ENCODE data around the gene SPEN.
A peak's percentile ranks its signal among the peaks of the same experiment; 100 is the strongest.
"Not testable (repeated sequence)": the region's sequence is repeated elsewhere in the genome, so short reads cannot be mapped to it uniquely, and the experiment has no call there.

The SPEN gene

DNA sequence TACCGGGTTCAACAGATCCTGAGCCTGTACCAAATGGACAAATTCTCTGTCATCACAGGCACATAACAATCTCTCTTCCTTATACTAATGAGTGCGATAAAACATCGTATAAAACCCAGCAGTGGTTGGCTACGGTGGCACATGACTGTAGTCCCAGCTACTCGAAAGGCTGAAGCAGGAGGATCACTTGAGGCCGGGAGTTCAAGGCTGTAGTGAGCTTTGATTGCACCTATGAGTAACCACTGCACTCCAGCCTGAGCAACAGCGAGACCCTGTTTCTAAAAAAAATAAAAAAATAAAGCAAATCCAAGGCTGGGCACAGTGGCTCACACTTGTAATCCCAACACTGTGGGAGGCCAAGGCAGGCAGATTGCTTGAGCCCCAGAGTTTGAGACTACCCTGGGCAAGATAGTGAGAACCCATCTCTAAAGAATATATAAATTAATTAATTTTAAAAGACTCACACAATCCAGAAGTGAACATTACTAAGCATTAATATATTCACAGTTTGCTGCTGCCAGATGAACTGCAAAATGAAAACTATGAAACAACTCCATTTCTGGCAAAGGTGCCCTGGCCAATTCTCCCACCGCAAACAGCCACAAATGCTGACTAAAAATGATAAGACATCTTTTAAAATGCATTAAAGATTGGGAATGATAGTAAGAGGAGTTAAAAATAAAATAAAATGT is 115.3 kb downstream of the SPEN start:
- no peak for DNase-seq

GRCh38 chr1:15963363-15963967 is 116.0 kb downstream of the SPEN start:
- no peak for DNase-seq

- no peak for DNase-seq
Observed at GRCh38 chr1:15963968-15964648, 116.6 kb downstream of the SPEN start.

- peak in 9 of 14 donors; percentile 22 to 64 (median 40) for DNase-seq
Observed at GRCh38 chr1:15965228-15965767, 117.8 kb downstream of the SPEN start.

DNA sequence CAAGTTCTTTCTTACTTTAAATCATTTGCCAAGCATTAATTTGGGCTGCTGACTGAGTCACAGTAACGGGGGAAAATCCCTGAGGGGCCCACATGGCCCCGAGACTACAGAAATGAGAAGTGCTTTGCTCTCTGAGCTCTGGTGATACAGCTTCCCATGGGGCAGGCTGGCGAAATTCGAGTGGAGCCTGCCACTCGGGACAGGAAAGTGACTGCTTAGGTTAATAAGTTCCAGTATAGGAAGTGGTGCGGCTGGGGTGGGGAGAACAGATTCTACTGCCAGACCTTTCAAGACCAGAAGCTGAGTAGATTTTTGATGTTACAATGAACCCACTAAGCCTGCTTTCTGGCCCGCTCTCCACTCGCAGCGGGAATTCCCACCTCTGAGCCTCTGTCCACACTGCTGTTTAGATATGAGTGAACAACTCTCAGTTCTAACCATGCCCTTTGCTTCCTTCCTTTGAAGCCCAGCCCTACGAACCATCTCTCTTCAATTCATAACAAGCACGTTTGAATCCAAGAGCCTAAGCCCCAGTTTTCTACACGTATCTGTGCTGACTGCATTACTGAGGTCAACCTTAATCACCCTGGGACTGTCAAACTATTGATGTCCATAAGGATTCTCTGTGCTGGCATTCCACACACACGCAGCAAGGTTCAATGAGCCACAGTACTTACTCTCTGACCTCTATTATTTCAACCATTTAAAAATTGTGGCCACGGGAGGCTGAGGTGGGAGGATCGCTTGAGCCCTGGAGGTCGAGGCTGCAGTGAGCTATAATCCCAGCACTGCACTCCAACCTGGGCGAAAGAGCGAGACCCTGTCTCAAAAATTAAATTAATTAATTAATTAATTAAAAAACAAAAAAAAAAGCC is 118.8 kb downstream of the SPEN start:
- DNase-seq, result peak in 7 of 14 donors; percentile 19 to 59 (median 40)

DNA sequence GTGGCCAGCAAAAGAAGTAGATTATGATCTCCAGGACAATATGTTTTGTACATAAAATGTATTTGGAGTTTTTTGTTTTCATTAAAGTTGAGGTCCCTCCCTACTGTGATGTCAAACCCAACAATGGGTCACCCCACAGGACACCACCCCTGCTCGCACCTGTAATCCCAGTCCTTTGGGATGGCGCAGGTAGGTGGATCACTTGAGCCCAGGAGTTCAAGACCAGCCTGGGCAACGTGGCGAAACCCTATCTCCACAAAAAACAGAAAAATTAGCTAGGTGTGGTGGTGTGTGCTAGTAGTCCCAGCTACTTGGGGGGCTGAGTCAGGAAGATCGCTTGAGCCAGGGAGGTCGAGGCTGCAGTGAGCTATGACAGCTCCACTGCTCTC is 119.4 kb downstream of the SPEN start:
- no peak for DNase-seq

DNA sequence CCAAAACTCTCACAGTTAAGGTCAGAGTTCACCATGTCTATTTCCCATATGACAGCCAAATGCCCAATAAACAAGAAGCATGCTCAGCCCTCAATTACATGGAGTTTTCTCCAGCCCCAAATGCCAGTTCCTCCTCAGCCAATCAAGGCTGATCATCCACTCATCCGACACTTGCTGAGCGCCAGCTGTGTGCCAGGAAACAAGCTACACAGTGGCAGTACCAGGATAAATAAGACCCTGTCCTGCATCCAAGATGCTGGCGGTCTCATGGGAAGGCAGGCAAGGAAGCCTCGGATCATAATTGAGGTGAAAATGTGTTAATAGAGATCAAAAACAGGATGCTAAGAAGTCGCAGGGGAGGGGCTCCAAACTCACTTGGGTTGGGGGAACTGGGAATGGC is 120.7 kb downstream of the SPEN start:
- DNase-seq, result peak in 1 of 14 donors; percentile 36

DNA sequence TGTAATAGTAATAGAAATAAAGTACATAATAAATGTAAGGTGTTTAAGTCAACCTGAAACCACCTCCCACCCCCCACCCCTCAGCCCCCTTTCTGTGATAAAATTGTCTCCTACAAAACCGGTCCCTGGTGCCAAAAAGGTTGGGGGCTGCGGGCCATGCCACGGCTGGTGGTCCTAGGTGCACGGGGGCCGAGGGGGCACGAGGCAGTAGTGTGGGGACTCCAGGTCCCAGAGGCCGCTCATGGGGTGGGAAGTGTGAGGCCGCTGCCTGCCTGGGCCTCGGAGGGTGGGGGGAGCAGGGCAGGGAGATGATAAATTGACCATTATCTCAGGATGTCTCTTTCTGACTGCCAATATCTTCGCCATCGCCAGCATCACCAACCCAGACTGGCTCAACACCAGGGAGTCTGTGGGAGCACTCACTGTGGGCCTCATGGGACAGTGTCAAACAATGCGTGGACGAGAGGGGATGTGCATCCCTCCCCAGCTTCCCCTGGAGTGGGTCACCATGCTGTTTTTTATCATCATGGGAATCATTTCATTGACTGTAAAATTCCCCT is 121.9 kb downstream of the SPEN start:
- DNase-seq, result no peak

DNA sequence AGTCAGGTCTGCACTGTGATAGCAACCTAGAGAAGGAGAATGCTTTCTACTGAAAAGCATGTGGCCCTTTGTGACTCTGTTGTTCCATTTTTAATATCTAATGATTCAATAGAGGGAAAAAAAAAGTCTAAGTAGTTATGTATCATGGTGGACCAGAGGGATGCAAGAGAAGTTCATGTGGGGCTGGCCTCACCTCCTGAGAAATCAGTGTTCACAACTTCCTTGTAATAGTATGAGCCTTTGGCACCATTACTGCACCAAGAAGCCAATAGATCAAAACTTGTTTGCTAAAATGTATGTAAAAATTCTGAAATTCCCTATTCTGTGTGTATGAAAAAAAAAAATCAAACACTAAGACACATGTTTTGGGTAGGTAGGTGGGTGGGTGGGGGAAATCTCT is 123.4 kb downstream of the SPEN start:
- DNase-seq, result no peak

DNA sequence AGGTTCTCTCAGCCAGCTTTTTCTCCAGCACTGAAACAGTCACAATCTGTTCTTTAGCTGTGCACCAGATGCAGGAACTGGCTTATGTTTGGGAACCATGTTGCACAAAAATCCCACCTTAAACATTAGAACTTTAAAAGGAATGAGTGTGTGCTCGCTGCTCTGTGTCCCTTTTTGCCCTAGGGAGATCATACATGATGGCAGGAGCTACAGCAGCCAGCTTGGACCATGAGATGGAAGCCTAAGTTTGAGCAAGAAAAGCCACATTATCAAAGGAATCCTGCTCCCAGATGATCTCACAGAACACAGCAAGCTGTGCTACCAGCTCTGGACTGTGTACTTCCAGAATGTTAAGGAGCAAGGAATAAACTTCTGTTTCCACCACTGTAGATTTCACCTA is 124.9 kb downstream of the SPEN start:
- DNase-seq, result no peak

DNA sequence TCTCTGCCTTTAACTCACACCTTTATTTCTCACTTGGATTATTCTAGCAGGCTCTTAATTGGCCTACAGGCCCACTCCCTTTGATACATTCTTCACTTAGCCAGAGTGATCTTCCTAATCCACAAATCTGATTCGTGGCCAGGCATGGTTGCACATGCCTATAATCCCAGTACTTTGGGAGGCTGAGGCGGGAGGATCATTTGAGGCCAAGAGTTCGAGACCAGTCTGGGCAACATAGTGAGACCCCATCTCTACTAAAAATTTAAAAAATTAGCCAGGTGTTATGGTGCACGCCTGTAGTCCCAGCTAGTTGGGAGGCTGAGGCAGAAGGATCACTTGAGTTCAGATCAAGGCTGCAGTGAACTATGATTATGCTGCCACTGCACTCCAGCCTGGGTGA is 126.3 kb downstream of the SPEN start:
- DNase-seq, result no peak

GRCh38 chr1:15974855-15975254 is 127.3 kb downstream of the SPEN start:
- DNase-seq, result no peak

- peak in 11 of 14 donors; percentile 62 to 85 (median 75) for DNase-seq
Observed at GRCh38 chr1:15975358-15975804, 127.9 kb downstream of the SPEN start.

GRCh38 chr1:15975805-15976680 is 128.5 kb downstream of the SPEN start, which contains the start of gene ZBTB17:
Gene ZBTB17, minus strand, starts transcription at chr1:15976101. Its CDS starts 27,606 bp downstream, at chr1:15948495.
- peak; percentile 46 to 94 (median 82) for DNase-seq

- not testable (repeated sequence) for DNase-seq
Observed at GRCh38 chr1:15977947-15978346, 130.4 kb downstream of the SPEN start.

DNA sequence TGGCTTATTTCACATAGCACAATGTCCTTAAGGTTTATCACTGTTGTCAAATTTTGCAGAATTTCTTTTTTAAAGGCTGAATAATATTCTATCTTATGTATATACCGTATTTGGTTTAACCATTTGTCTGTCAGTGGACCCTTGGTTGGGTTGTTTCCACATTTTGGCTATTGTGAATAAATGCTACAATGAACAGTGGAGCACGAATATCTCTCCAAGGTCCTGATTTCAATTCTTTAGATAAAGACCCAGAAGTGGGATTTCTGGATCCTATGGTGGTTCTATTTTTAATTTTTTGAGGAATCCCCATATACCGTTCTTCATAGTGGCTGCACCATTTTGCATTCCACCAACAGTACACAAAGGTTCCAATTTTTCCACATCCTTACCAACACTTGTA is 134.2 kb downstream of the SPEN start:
- no peak for DNase-seq

- no peak for DNase-seq
Observed at GRCh38 chr1:15983275-15983674, 135.8 kb downstream of the SPEN start.

GRCh38 chr1:15985611-15986297 is 138.2 kb downstream of the SPEN start:
- DNase-seq, result no peak

- DNase-seq, result no peak
Observed at GRCh38 chr1:15988856-15989736, 141.6 kb downstream of the SPEN start.
